ENCODE data around the gene GALP. TPM values are rescaled to one million over a fixed set of nuclear protein-coding genes. Genes with fewer than 3 reads are reported as not detected.

GALP gene
- polyA plus RNA-seq, 1 experiment, result not detected

DNA sequence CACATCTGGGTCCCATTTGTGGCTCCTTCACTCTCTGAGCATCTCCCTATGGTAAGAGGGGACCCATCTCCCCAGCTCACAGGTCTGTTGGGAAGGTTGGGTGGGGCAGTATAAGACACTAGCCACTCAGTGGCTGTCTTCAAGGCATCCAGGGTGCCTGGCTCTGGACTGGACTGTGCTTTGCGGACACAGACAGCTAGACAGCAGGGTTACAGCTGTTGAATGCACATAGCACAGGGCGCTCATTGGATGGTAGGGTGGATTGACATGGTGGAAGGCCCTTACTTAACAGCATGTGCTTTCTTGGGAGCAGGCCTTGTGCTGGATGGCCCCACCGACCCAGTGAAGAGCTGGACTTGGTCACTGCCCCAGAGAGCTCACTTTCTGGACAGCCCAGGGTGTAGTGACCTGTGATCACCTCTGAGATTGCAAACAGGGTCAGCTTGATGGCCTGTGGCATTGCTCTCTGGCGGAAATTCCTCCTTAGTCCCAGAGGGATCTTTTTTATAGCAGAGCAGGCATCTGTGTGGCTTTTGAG, 32.8 kb upstream of the GALP start:
- Histone ChIP-seq H3K27me3 (ENCODE audit: control insufficient read depth, insufficient read depth, low read length) (no peaks in the 10 kb centered on the region), H3K36me3 (ENCODE audit: control insufficient read depth, insufficient read depth, low read length) (peaks cover 6% of the 10 kb centered on the region), H3K4me3 (ENCODE audit: low read depth, low read length) (no peak overlapping the region)
- TF ChIP-seq CTCF (IDR thresholded peaks at IDR 0.05; ENCODE audit: insufficient read depth, low read depth, low read length), result no peak
- CTCF ChIA-PET, result interaction anchor here (1.3 to 2.4 kb wide), 3 partner anchors 12 to 66 kb away, joined by 4 to 8 read pairs (median 7); no protein-coding TSS in a partner anchor
- POLR2A ChIA-PET, result no interaction called here
- no peak for DNase-seq (ENCODE audit: low read depth)

- Histone ChIP-seq H3K4me3 (ENCODE audit: low read depth, low read length) (no peak overlapping the region), H3K36me3 (ENCODE audit: control insufficient read depth, insufficient read depth, low read length) (peaks cover 9% of the 10 kb centered on the region), H3K27me3 (ENCODE audit: control insufficient read depth, insufficient read depth, low read length) (no peaks in the 10 kb centered on the region)
- POLR2A ChIA-PET, result no interaction called here
- CTCF ChIA-PET, result interaction anchor here (1.5 kb wide), 1 partner anchor 68 kb away, joined by 4 read pairs; no protein-coding TSS in a partner anchor
- TF ChIP-seq CTCF (IDR thresholded peaks at IDR 0.05; ENCODE audit: insufficient read depth, low read depth, low read length), result no peak
- no peak for DNase-seq (ENCODE audit: low read depth)
Observed at GRCh38 chr19:56144376-56144775, 31.4 kb upstream of the GALP start.

GRCh38 chr19:56144831-56145230, 31.0 kb upstream of the GALP start:
- peaks cover 9% of the 10 kb centered on the region for H3K36me3 ChIP-seq (ENCODE audit: control insufficient read depth, insufficient read depth, low read length)
- H3K27me3 ChIP-seq (ENCODE audit: control insufficient read depth, insufficient read depth, low read length), result no peaks in the 10 kb centered on the region
- no peak for TF ChIP-seq CTCF (IDR thresholded peaks at IDR 0.05; ENCODE audit: insufficient read depth, low read depth, low read length)
- CTCF ChIA-PET, result no interaction called here
- POLR2A ChIA-PET, result no interaction called here
- DNase-seq (ENCODE audit: low read depth), result no peak
- no peak overlapping the region for H3K4me3 ChIP-seq (ENCODE audit: low read depth, low read length)

DNA sequence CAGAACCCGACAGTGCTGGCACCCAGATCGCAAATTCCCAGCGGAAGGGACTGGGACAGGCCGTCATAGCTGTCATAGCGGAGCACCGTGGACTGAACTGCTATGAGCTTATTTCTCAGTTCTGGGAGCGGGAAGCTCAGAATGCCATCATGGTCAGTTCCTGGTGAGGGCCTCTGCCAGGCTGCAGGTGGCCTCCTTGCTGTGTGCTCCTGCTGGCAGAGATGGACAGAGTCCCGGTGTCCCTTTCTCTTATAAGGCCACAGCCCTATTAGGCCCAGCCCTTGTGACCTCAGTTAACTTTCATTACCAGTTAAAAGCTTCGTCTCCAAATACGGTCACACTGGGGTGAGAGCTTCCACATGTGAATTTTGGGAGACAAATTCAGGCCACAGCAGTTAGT, 30.1 kb upstream of the GALP start:
- no peak for DNase-seq (ENCODE audit: low read depth)
- no peak overlapping the region for H3K4me3 ChIP-seq (ENCODE audit: low read depth, low read length)
- POLR2A ChIA-PET, result no interaction called here
- H3K27me3 ChIP-seq (ENCODE audit: control insufficient read depth, insufficient read depth, low read length), result no peaks in the 10 kb centered on the region
- TF ChIP-seq CTCF (IDR thresholded peaks at IDR 0.05; ENCODE audit: insufficient read depth, low read depth, low read length), result no peak
- CTCF ChIA-PET, result interaction anchor here (1.2 kb wide), 1 partner anchor 12 kb away, joined by 3 read pairs; no protein-coding TSS in a partner anchor
- H3K36me3 ChIP-seq (ENCODE audit: control insufficient read depth, insufficient read depth, low read length), result peaks cover 9% of the 10 kb centered on the region

GRCh38 chr19:56146904-56147303, 28.9 kb upstream of the GALP start:
- ChIA-PET POLR2A (no interaction called here), CTCF (no interaction called here)
- Histone ChIP-seq H3K36me3 (ENCODE audit: control insufficient read depth, insufficient read depth, low read length) (peaks cover 9% of the 10 kb centered on the region), H3K27me3 (ENCODE audit: control insufficient read depth, insufficient read depth, low read length) (no peaks in the 10 kb centered on the region), H3K4me3 (ENCODE audit: low read depth, low read length) (no peak overlapping the region)
- DNase-seq (ENCODE audit: low read depth), result no peak
- TF ChIP-seq CTCF (IDR thresholded peaks at IDR 0.05; ENCODE audit: insufficient read depth, low read depth, low read length), result no peak
